ENCODE measurements around the gene NUDT4. TPM values are rescaled to one million over a fixed set of nuclear protein-coding genes. Genes with fewer than 3 reads are reported as not detected.

NUDT4 gene
- total and polyA plus RNA-seq, 2 experiments from 2014 or later, result 330 to 386 TPM

- DNase-seq (ENCODE audit: low read depth in 1 of 2, low spot score in 1 of 2), result no peak
- TF ChIP-seq, protein P1, sequence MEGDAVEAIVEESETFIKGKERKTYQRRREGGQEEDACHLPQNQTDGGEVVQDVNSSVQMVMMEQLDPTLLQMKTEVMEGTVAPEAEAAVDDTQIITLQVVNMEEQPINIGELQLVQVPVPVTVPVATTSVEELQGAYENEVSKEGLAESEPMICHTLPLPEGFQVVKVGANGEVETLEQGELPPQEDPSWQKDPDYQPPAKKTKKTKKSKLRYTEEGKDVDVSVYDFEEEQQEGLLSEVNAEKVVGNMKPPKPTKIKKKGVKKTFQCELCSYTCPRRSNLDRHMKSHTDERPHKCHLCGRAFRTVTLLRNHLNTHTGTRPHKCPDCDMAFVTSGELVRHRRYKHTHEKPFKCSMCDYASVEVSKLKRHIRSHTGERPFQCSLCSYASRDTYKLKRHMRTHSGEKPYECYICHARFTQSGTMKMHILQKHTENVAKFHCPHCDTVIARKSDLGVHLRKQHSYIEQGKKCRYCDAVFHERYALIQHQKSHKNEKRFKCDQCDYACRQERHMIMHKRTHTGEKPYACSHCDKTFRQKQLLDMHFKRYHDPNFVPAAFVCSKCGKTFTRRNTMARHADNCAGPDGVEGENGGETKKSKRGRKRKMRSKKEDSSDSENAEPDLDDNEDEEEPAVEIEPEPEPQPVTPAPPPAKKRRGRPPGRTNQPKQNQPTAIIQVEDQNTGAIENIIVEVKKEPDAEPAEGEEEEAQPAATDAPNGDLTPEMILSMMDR (IDR thresholded peaks at IDR 0.05; ENCODE audit: low read depth, low read length), result no peak
- H3K27me3 ChIP-seq, result no peaks in the 10 kb centered on the region
- peak overlapping the region; percentile 76 for H3K27ac ChIP-seq
- H3K36me3 ChIP-seq, result no peaks in the 10 kb centered on the region
- H3K9me3 ChIP-seq (ENCODE audit: low read depth), result no peaks in the 10 kb centered on the region
- peaks cover 52% of the 10 kb centered on the region for H3K4me1 ChIP-seq (ENCODE audit: low read depth)
- no peak overlapping the region for H3K4me3 ChIP-seq
Observed at GRCh38 chr12:93425736-93426411, 48.1 kb downstream of the NUDT4 start.

DNA sequence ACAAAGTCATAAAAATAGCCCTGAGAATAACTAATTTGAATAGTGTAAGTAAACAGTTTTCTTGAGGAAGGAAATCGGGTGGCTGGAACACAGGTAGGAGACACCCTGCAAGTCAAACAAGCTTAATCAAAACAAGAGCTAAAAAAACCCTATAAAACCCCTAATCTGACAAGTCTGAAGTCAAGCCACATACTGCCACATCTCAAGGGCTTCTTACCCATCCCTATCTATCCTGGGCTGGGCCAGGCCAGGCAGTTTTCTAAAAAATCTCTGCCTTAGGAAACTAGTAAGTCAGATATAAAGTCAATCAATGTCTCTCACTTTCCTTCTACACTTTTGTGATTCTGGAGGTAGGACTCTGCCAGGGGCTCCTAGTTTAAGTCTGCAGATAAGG, 48.7 kb downstream of the NUDT4 start:
- no peaks in the 10 kb centered on the region for H3K9me3 ChIP-seq (ENCODE audit: low read depth)
- H3K27me3 ChIP-seq, result no peaks in the 10 kb centered on the region
- H3K36me3 ChIP-seq, result no peaks in the 10 kb centered on the region
- DNase-seq (ENCODE audit: low read depth in 1 of 2, low spot score in 1 of 2), result no peak
- H3K4me3 ChIP-seq, result no peak overlapping the region
- H3K27ac ChIP-seq, result peak overlapping the region; percentile 76
- H3K4me1 ChIP-seq (ENCODE audit: low read depth), result peaks cover 52% of the 10 kb centered on the region
- TF ChIP-seq, protein P1 (IDR thresholded peaks at IDR 0.05; ENCODE audit: low read depth, low read length), result no peak

DNA sequence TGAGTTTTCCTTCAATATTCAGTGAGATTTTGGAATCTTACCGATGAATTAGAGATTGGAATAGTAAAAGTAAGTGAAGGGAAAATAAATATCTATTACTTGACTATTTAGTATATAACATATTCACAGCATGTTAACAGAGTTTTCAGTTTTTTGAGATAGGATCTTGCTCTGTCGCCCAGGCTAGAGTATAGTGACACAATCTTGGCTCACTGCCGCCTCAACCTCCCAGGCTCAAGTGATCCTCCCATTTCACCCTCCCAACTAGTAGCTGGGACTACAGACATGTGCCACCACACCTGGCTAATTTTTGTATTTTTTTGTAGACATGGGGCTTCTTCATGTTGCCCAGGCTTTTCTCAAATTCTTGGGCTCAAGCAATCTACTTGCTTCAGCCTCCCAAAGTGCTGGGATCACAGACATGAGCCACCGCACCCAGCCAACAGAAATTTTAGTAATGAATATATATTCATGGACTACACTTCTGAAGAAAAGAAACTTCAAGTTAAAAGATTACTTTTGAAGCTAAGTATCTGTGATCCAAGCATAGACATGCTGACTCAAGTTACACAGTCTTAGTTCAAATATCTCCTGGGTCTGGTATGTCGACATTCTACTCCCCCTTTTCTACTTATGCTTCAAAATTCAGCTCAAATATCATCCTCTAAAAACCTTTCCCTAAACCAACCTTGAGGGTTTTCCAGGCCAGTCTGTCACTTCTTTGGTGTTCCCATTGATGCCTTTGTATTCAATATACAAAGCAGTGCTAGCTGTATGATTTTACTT, 50.2 kb downstream of the NUDT4 start:
- TF ChIP-seq, protein P1 (IDR thresholded peaks at IDR 0.05; ENCODE audit: low read depth, low read length), result no peak
- peak in 1 of 2 donors; percentile 57 for DNase-seq (ENCODE audit: low read depth in 1 of 2, low spot score in 1 of 2)
- H3K27ac ChIP-seq, result peak overlapping the region; percentile 33

DNA sequence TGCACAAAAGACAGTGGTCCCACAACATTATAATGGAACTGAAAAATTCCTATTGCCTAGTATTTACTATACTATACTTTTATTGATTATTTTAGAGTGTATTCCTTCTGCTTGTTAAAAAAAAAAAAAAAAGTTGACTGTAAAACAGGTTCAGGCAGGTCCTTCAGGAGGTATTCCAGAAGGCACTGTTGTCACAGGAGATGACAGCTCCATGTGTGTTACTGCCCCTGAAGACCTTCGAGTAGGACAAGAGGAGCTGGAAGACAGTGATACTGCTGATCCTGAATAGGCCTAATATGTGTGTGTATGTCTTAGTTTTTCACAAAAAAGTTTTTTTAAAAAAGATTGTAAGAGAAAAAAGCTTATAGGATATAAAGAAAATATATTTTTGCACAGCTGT, 51.7 kb downstream of the NUDT4 start:
- Histone ChIP-seq H3K27ac (no peak overlapping the region), H3K36me3 (no peaks in the 10 kb centered on the region), H3K4me3 (no peak overlapping the region), H3K9me3 (ENCODE audit: low read depth) (no peaks in the 10 kb centered on the region), H3K4me1 (ENCODE audit: low read depth) (peaks cover 29% of the 10 kb centered on the region), H3K27me3 (no peaks in the 10 kb centered on the region)
- DNase-seq (ENCODE audit: low read depth in 1 of 2, low spot score in 1 of 2), result no peak
- TF ChIP-seq, protein P1 (IDR thresholded peaks at IDR 0.05; ENCODE audit: low read depth, low read length), result no peak

More for the DNA sequence above, 50.2 kb downstream of the NUDT4 start:
- H3K4me3 ChIP-seq, result no peak overlapping the region
- no peaks in the 10 kb centered on the region for H3K36me3 ChIP-seq
- no peaks in the 10 kb centered on the region for H3K27me3 ChIP-seq
- peaks cover 41% of the 10 kb centered on the region for H3K4me1 ChIP-seq (ENCODE audit: low read depth)
- H3K9me3 ChIP-seq (ENCODE audit: low read depth), result no peaks in the 10 kb centered on the region

- TF ChIP-seq, protein P1 (IDR thresholded peaks at IDR 0.05; ENCODE audit: low read depth, low read length), result no peak
Observed at GRCh38 chr12:93429852-93430251, 52.1 kb downstream of the NUDT4 start.

More at GRCh38 chr12:93429852-93430251, 52.1 kb downstream of the NUDT4 start:
- Histone ChIP-seq H3K27me3 (no peaks in the 10 kb centered on the region), H3K36me3 (no peaks in the 10 kb centered on the region), H3K4me3 (no peak overlapping the region), H3K27ac (peak overlapping the region; percentile 58), H3K9me3 (ENCODE audit: low read depth) (no peaks in the 10 kb centered on the region), H3K4me1 (ENCODE audit: low read depth) (peaks cover 32% of the 10 kb centered on the region)
- no peak for DNase-seq (ENCODE audit: low read depth in 1 of 2, low spot score in 1 of 2)

Measured in cardiac muscle cell (in vitro differentiated cells and primary cell).